ENCODE data around the gene SLF2.

DNA sequence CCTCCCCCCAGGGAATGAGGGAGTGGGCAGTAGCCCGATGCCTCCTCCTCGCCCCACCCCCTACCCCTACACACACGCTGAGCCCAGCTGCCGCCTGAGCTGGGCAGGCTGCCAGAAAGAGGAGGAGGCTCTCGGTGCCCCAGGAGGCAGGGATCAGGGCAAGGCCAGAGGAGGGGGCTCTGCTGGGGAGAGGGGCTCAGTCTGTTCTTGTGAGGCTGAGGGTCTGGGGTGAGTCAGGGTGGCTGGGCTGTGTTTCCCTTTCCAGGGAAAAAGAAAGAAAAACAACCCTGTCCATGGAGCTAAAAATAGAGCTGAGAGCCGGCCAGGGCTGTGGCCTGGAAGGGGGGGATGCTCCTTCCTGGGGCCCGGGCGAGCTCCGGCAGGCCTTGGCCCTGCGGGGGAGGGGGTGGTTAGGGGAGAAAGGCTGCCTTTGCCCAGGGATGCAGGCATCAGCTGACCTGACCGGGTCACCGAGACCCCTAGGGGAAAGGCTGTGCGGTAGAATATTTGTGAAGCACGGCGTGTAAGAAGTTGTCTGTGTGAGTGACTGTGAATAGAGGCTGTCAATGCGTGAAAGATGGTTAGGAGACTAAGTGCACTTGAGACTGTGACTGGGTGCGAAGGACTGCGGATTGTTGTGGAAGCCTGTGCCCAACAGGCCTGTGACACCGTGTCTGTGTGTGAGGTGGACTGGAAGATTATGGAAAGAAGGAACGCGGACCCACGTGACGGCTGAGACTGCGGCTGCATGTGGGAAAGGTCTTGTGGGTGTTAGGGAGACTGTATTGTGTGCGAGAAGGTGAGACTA, 85.6 kb downstream of the SLF2 start:
- no peak for TF ChIP-seq CTCF (IDR thresholded peaks at IDR 0.05)
- TF ChIP-seq POLR2A (IDR thresholded peaks at IDR 0.05), result no peak
- no peak for TF ChIP-seq EP300 (IDR thresholded peaks at IDR 0.05)

Data from stomach (tissue), 4 donors.